ENCODE measurements around the gene TMEM45A. TPM values are rescaled to one million over a fixed set of nuclear protein-coding genes. Genes with fewer than 3 reads are reported as not detected.
"Not testable (repeated sequence)": the region's sequence is repeated elsewhere in the genome, so short reads cannot be mapped to it uniquely, and the experiment has no call there.

Gene TMEM45A
- total RNA-seq, 1 experiment from 2014 or later = 10.1 TPM

GRCh38 chr3:100471444-100471843 lies 21.0 kb upstream of the TMEM45A start:
- Histone ChIP-seq H4K8ac (replicated peaks; ENCODE audit: insufficient read length, low read depth, low read length) (no peak overlapping the region), H2BK12ac (ENCODE audit: insufficient read length, low read depth, low read length) (no peak overlapping the region), H3T11ph (ENCODE audit: low read length) (no peak overlapping the region), H3K23ac (ENCODE audit: insufficient read length, low read depth, low read length) (no peak overlapping the region), H4K5ac (ENCODE audit: insufficient read length, low read depth, low read length) (no peak overlapping the region), H2BK15ac (ENCODE audit: low read depth, low read length) (no peak overlapping the region), H3K9ac (ENCODE audit: extremely low read depth, insufficient read length, low read length) (no peak overlapping the region), H2BK20ac (ENCODE audit: low read depth, low read length, poor library complexity, severe bottlenecking) (no peak overlapping the region), H3K56ac (ENCODE audit: insufficient read length, low read depth, low read length) (no peak overlapping the region), H2AFZ (ENCODE audit: low read length) (no peak overlapping the region), H3K9me3 (ENCODE audit: control insufficient read depth, low read depth, low read length) (peaks cover 10% of the 10 kb centered on the region), H3K27ac (ENCODE audit: insufficient read length, low read depth, low read length) (no peak overlapping the region), H2BK120ac (ENCODE audit: low read depth, low read length, poor library complexity, severe bottlenecking) (no peak overlapping the region), H3K4me1 (ENCODE audit: insufficient read depth, low read length) (no peaks in the 10 kb centered on the region), H3K18ac (ENCODE audit: insufficient read length, low read depth, low read length) (no peak overlapping the region), H4K91ac (ENCODE audit: insufficient read length, low read depth, low read length) (no peak overlapping the region), H3K27me3 (ENCODE audit: insufficient read depth, low read length) (no peaks in the 10 kb centered on the region), H3K14ac (ENCODE audit: insufficient read depth, low read length) (no peak overlapping the region), H2AK5ac (ENCODE audit: insufficient read length, low read length) (no peak overlapping the region), H3K79me1 (ENCODE audit: insufficient read depth, low read depth, low read length, poor library complexity, severe bottlenecking) (no peaks in the 10 kb centered on the region), H2BK5ac (ENCODE audit: insufficient read length, low read length) (no peak overlapping the region), H4K20me1 (ENCODE audit: control insufficient read depth, insufficient read depth, insufficient read length) (no peaks in the 10 kb centered on the region), H3K4ac (ENCODE audit: low read depth, low read length) (no peak overlapping the region), H3K79me2 (ENCODE audit: insufficient read depth, low read length) (no peaks in the 10 kb centered on the region), H3K23me2 (ENCODE audit: insufficient read length, low read depth, low read length, poor library complexity, severe bottlenecking) (no peaks in the 10 kb centered on the region), H3K4me2 (ENCODE audit: insufficient read depth, insufficient read length, low read length) (no peak overlapping the region)
- no peaks in the 10 kb centered on the region for H3K27me3 Mint-ChIP-seq (ENCODE audit: low read depth)
- no peak for TF ChIP-seq CTCF (conservative IDR thresholded peaks at IDR 0.05)
- H3K9me3 Mint-ChIP-seq = peaks cover 38 to 49% of the 10 kb centered on the region in 2 experiments
- no CpG with 5 or more reads among the region's 2 CpGs for WGBS (ENCODE audit: extremely low coverage, insufficient read length, low lambda C conversion rate)
- H3K4me1 Mint-ChIP-seq = peaks cover 4 to 5% of the 10 kb centered on the region in 2 experiments; a peak in 2 of 4 replicates
- no peak overlapping the region for H3K27ac Mint-ChIP-seq
- no peak overlapping the region for H3K4me3 Mint-ChIP-seq
- H3K36me3 Mint-ChIP-seq (ENCODE audit: insufficient read depth in 1 of 3, low read depth in 3 of 3) = peaks cover 13 to 35% (median 23%) of the 10 kb centered on the region in 3 experiments
- DNase-seq = no peak

GRCh38 chr3:100477851-100478360 lies 14.5 kb upstream of the TMEM45A start:
- H3K4me1 Mint-ChIP-seq = not testable (repeated sequence)

More at GRCh38 chr3:100477851-100478360, 14.5 kb upstream of the TMEM45A start:
- not testable (repeated sequence) for H3K9ac ChIP-seq (ENCODE audit: extremely low read depth, insufficient read length, low read length); H2BK120ac ChIP-seq (ENCODE audit: low read depth, low read length, poor library complexity, severe bottlenecking); H3K27me3 ChIP-seq (ENCODE audit: insufficient read depth, low read length); H4K91ac ChIP-seq (ENCODE audit: insufficient read length, low read depth, low read length); H2BK15ac ChIP-seq (ENCODE audit: low read depth, low read length); H3K23ac ChIP-seq (ENCODE audit: insufficient read length, low read depth, low read length); H3K27ac Mint-ChIP-seq; H4K8ac ChIP-seq (replicated peaks; ENCODE audit: insufficient read length, low read depth, low read length); H3K9me3 ChIP-seq (ENCODE audit: control insufficient read depth, low read depth, low read length); H3K27me3 Mint-ChIP-seq (ENCODE audit: low read depth); H3K36me3 Mint-ChIP-seq (ENCODE audit: insufficient read depth in 1 of 3, low read depth in 3 of 3); H2AK5ac ChIP-seq (ENCODE audit: insufficient read length, low read length); H2BK12ac ChIP-seq (ENCODE audit: insufficient read length, low read depth, low read length); H3K27ac ChIP-seq (ENCODE audit: insufficient read length, low read depth, low read length); DNase-seq; H3K18ac ChIP-seq (ENCODE audit: insufficient read length, low read depth, low read length); H4K20me1 ChIP-seq (ENCODE audit: control insufficient read depth, insufficient read depth, insufficient read length); H3K79me1 ChIP-seq (ENCODE audit: insufficient read depth, low read depth, low read length, poor library complexity, severe bottlenecking); H4K5ac ChIP-seq (ENCODE audit: insufficient read length, low read depth, low read length); H3K4ac ChIP-seq (ENCODE audit: low read depth, low read length); H3K56ac ChIP-seq (ENCODE audit: insufficient read length, low read depth, low read length); H3K4me3 Mint-ChIP-seq; H3K79me2 ChIP-seq (ENCODE audit: insufficient read depth, low read length); H2BK5ac ChIP-seq (ENCODE audit: insufficient read length, low read length); H2AFZ ChIP-seq (ENCODE audit: low read length); H3K4me1 ChIP-seq (ENCODE audit: insufficient read depth, low read length); H3T11ph ChIP-seq (ENCODE audit: low read length); H2BK20ac ChIP-seq (ENCODE audit: low read depth, low read length, poor library complexity, severe bottlenecking); H3K23me2 ChIP-seq (ENCODE audit: insufficient read length, low read depth, low read length, poor library complexity, severe bottlenecking); H3K4me2 ChIP-seq (ENCODE audit: insufficient read depth, insufficient read length, low read length); H3K14ac ChIP-seq (ENCODE audit: insufficient read depth, low read length)
- peaks cover 17 to 20% of the 10 kb centered on the region in 2 experiments for H3K9me3 Mint-ChIP-seq
- no CpG with 5 or more reads among the region's 32 CpGs for WGBS (ENCODE audit: extremely low coverage, insufficient read length, low lambda C conversion rate)
